CD4-positive, CD25-positive, alpha-beta regulatory T cell (primary cell): ENCODE data around the gene CPSF4. TPM values are rescaled to one million over a fixed set of nuclear protein-coding genes. Genes with fewer than 3 reads are reported as not detected.
A peak's percentile ranks its signal among the peaks of the same experiment; 100 is the strongest.

ENCODE experiments used
- ATAC-seq, 2 donors: fragments of 150-1000 bp; cut with Tn5 transposase; one replicate each; pipeline ENCODE4 v1.10.0; 2021; ENCODE audit warnings: low read depth in 2 of 2, moderate number of reproducible peaks in 2 of 2, moderate library complexity in 1 of 2
- DNase-seq, 3 donors: peaks; one replicate each; pipeline versions ENCODE4 v3.0.0 to v3.0.0-alpha.2; 2012 to 2022; ENCODE audit warnings: mixed read lengths in 1 of 3
- H3K27ac ChIP-seq: one replicate; pipeline ENCODE4 v1.7.0; 2013; ENCODE audit warnings: mild to moderate bottlenecking, low read length; ENCODE audit not compliant: insufficient read depth, poor library complexity, severe bottlenecking
- H3K27me3 ChIP-seq: one replicate; pipeline ENCODE4 v1.7.0; 2013; ENCODE audit warnings: low read length; ENCODE audit not compliant: control insufficient read depth, insufficient read depth
- H3K36me3 ChIP-seq: one replicate; pipeline ENCODE4 v1.7.0; 2013; ENCODE audit warnings: mild to moderate bottlenecking, low read length, moderate library complexity; ENCODE audit not compliant: control insufficient read depth, insufficient read depth
- H3K4me1 ChIP-seq: 2 replicates; pipeline ENCODE4 v1.7.0; 2013; ENCODE audit warnings: mild to moderate bottlenecking, low read length; ENCODE audit not compliant: insufficient read depth, control insufficient read depth, poor library complexity, severe bottlenecking
- H3K4me3 ChIP-seq: one replicate; pipeline ENCODE4 v1.7.0; 2013; ENCODE audit warnings: low read depth, mild to moderate bottlenecking, low read length, moderate library complexity
- H3K9me3 ChIP-seq, 2 experiments: 1 replicate in 1 of 2; 2 replicates in 1 of 2; pipeline ENCODE4 v1.7.0; 2013; ENCODE audit warnings: low read length in 2 of 2, mild to moderate bottlenecking in 1 of 2, moderate library complexity in 1 of 2; ENCODE audit not compliant: control insufficient read depth in 2 of 2
- H3K27ac Mint-ChIP-seq, 3 donors: one replicate each; pipeline ENCODE4 v1.8.0; 2020 to 2022; ENCODE audit warnings: mild to moderate bottlenecking in 3 of 3, mixed read lengths in 3 of 3, moderate library complexity in 2 of 3
- H3K27me3 Mint-ChIP-seq: one replicate; pipeline ENCODE4 v1.8.0; 2022; ENCODE audit warnings: mild to moderate bottlenecking, mixed read lengths
- H3K36me3 Mint-ChIP-seq: one replicate; pipeline ENCODE4 v1.8.0; 2020; ENCODE audit warnings: mixed read lengths
- H3K4me1 Mint-ChIP-seq, 4 donors: one replicate each; pipeline ENCODE4 v1.8.0; 2020 to 2022; ENCODE audit warnings: mixed read lengths in 4 of 4, mild to moderate bottlenecking in 1 of 4
- H3K4me3 Mint-ChIP-seq, 4 donors: one replicate each; pipeline ENCODE4 v1.8.0; 2020 to 2022; ENCODE audit warnings: mild to moderate bottlenecking in 4 of 4, mixed read lengths in 4 of 4, moderate library complexity in 3 of 4
- H3K9me3 Mint-ChIP-seq, 7 donors: one replicate each; pipeline ENCODE4 v1.8.0; 2020 to 2022; ENCODE audit warnings: mixed read lengths in 7 of 7, mild to moderate bottlenecking in 3 of 7, moderate library complexity in 2 of 7
- polyA plus RNA-seq, 4 donors: library from polyadenylated mRNA; unstranded; fragments of 300-500 nt; fragmentation: Illumina TruSeq; gene quantifications; one replicate each; pipeline ENCODE4 v1.2.3, GENCODE V29; 2021
- total RNA-seq: library from RNA; stranded (reverse); gene quantifications from one replicate; pipeline ENCODE4 v1.2.3, GENCODE V29; 2022

The CPSF4 gene
- total and polyA plus RNA-seq, 5 donors from 2014 or later = 19.4 to 43.7 (median 24.1) TPM

GRCh38 chr7:99478464-99479440 is 40.0 kb downstream of the CPSF4 start:
- H3K9me3 ChIP-seq = no peaks in the 10 kb centered on the region
- H3K4me1 Mint-ChIP-seq = peaks cover 5 to 42% (median 19%) of the 10 kb centered on the region in 4 donors
- H3K27me3 Mint-ChIP-seq = no peaks in the 10 kb centered on the region
- DNase-seq (no peak), ATAC-seq (no peak)
- H3K9me3 Mint-ChIP-seq = peaks cover 0 to 1% (median 0%) of the 10 kb centered on the region in 7 donors
- peak overlapping the region in 2 of 4 donors; percentile 52 to 67 for H3K4me3 Mint-ChIP-seq
- H3K4me3 ChIP-seq = no peak overlapping the region
- peak overlapping the region; percentile 52 to 81 (median 76) for H3K27ac Mint-ChIP-seq
- peaks cover 8% of the 10 kb centered on the region for H3K36me3 Mint-ChIP-seq
- H3K27ac ChIP-seq = no peak overlapping the region
- H3K36me3 ChIP-seq = peaks cover 5% of the 10 kb centered on the region
- H3K4me1 ChIP-seq = peaks cover 13% of the 10 kb centered on the region
- no peaks in the 10 kb centered on the region for H3K27me3 ChIP-seq

GRCh38 chr7:99485094-99485493 is 46.4 kb downstream of the CPSF4 start:
- H3K27ac Mint-ChIP-seq = peak overlapping the region in 2 of 3 donors; percentile 6 to 60
- peaks cover 18% of the 10 kb centered on the region for H3K36me3 ChIP-seq

GRCh38 chr7:99489235-99489634 is 50.5 kb downstream of the CPSF4 start:
- peaks cover under 1% of the 10 kb centered on the region for H3K27me3 Mint-ChIP-seq
- DNase-seq (no peak), ATAC-seq (no peak)
- Histone ChIP-seq H3K4me3 (no peak overlapping the region), H3K27me3 (no peaks in the 10 kb centered on the region), H3K9me3 (peaks cover 13 to 16% of the 10 kb centered on the region in 2 experiments), H3K4me1 (no peaks in the 10 kb centered on the region), H3K36me3 (peaks cover 29% of the 10 kb centered on the region), H3K27ac (no peak overlapping the region)
- H3K9me3 Mint-ChIP-seq = peaks cover 0 to 16% (median 3%) of the 10 kb centered on the region in 7 donors
- H3K4me1 Mint-ChIP-seq = peaks cover 4 to 14% (median 8%) of the 10 kb centered on the region in 4 donors
- H3K27ac Mint-ChIP-seq = no peak overlapping the region
- H3K36me3 Mint-ChIP-seq = peaks cover 45% of the 10 kb centered on the region
- no peak overlapping the region for H3K4me3 Mint-ChIP-seq

More at GRCh38 chr7:99485094-99485493, 46.4 kb downstream of the CPSF4 start:
- peaks cover 0 to 1% (median 0%) of the 10 kb centered on the region in 7 donors for H3K9me3 Mint-ChIP-seq
- no peak overlapping the region for H3K4me3 Mint-ChIP-seq
- Histone ChIP-seq H3K27ac (no peak overlapping the region), H3K4me1 (no peaks in the 10 kb centered on the region), H3K27me3 (no peaks in the 10 kb centered on the region), H3K4me3 (no peak overlapping the region), H3K9me3 (no peaks in the 10 kb centered on the region)
- no peak for DNase-seq
- no peak for ATAC-seq
- H3K4me1 Mint-ChIP-seq = peaks cover 0 to 9% (median 5%) of the 10 kb centered on the region in 4 donors
- peaks cover 23% of the 10 kb centered on the region for H3K36me3 Mint-ChIP-seq
- no peaks in the 10 kb centered on the region for H3K27me3 Mint-ChIP-seq

GRCh38 chr7:99490878-99491277 is 52.1 kb downstream of the CPSF4 start:
- H3K27ac Mint-ChIP-seq = no peak overlapping the region
- H3K4me1 Mint-ChIP-seq = peaks cover 4 to 12% (median 8%) of the 10 kb centered on the region in 4 donors
- Histone ChIP-seq H3K27ac (no peak overlapping the region), H3K4me1 (no peaks in the 10 kb centered on the region), H3K36me3 (peaks cover 41% of the 10 kb centered on the region), H3K4me3 (no peak overlapping the region), H3K27me3 (no peaks in the 10 kb centered on the region), H3K9me3 (peaks cover 17 to 22% of the 10 kb centered on the region in 2 experiments)
- peak overlapping the region in 1 of 4 donors; percentile 14 for H3K4me3 Mint-ChIP-seq
- H3K27me3 Mint-ChIP-seq = peaks cover 4% of the 10 kb centered on the region
- H3K36me3 Mint-ChIP-seq = peaks cover 40% of the 10 kb centered on the region
- no peak for ATAC-seq
- DNase-seq = no peak
- H3K9me3 Mint-ChIP-seq = peaks cover 0 to 18% (median 5%) of the 10 kb centered on the region in 7 donors

- H3K4me3 ChIP-seq = no peak overlapping the region
- H3K36me3 ChIP-seq = peaks cover 60% of the 10 kb centered on the region
- H3K9me3 Mint-ChIP-seq = peaks cover 0 to 18% (median 5%) of the 10 kb centered on the region in 7 donors
- DNase-seq = no peak
- H3K36me3 Mint-ChIP-seq = peaks cover 52% of the 10 kb centered on the region
- H3K4me3 Mint-ChIP-seq = peak overlapping the region in 1 of 4 donors; percentile 38
- H3K4me1 Mint-ChIP-seq = peaks cover 10 to 29% (median 16%) of the 10 kb centered on the region in 4 donors
- H3K9me3 ChIP-seq = peaks cover 17 to 22% of the 10 kb centered on the region in 2 experiments
- ATAC-seq = no peak
- H3K4me1 ChIP-seq = peaks cover 17% of the 10 kb centered on the region
- no peaks in the 10 kb centered on the region for H3K27me3 ChIP-seq
- H3K27ac ChIP-seq = no peak overlapping the region
- peaks cover 4% of the 10 kb centered on the region for H3K27me3 Mint-ChIP-seq
- no peak overlapping the region for H3K27ac Mint-ChIP-seq
These were observed 55.1 kb downstream of the CPSF4 start for GRCh38 chr7:99493823-99494222.

GRCh38 chr7:99497766-99498545 is 59.2 kb downstream of the CPSF4 start:
- peaks cover 4% of the 10 kb centered on the region for H3K27me3 Mint-ChIP-seq
- ATAC-seq (no peak), DNase-seq (no peak)
- peaks cover 0 to 15% (median 3%) of the 10 kb centered on the region in 7 donors for H3K9me3 Mint-ChIP-seq
- Histone ChIP-seq H3K4me1 (peaks cover 33% of the 10 kb centered on the region), H3K27ac (peak overlapping the region; percentile 98), H3K36me3 (peaks cover 52% of the 10 kb centered on the region), H3K9me3 (peaks cover 14 to 19% of the 10 kb centered on the region in 2 experiments), H3K4me3 (peak overlapping the region; percentile 90), H3K27me3 (no peaks in the 10 kb centered on the region)
- H3K27ac Mint-ChIP-seq = peak overlapping the region; percentile 38 to 99 (median 77)
- H3K36me3 Mint-ChIP-seq = peaks cover 37% of the 10 kb centered on the region
- H3K4me3 Mint-ChIP-seq = peak overlapping the region; percentile 96 to 100 (median 98)
- H3K4me1 Mint-ChIP-seq = peaks cover 6 to 40% (median 21%) of the 10 kb centered on the region in 4 donors

GRCh38 chr7:99498546-99498944 is 59.8 kb downstream of the CPSF4 start:
- Mint-ChIP-seq H3K4me3 (peak overlapping the region; percentile 96 to 100 (median 98)), H3K9me3 (peaks cover 0 to 9% (median 2%) of the 10 kb centered on the region in 7 donors), H3K27ac (peak overlapping the region; percentile 77 to 99 (median 97)), H3K4me1 (peaks cover 6 to 39% (median 20%) of the 10 kb centered on the region in 4 donors), H3K27me3 (peaks cover 4% of the 10 kb centered on the region), H3K36me3 (peaks cover 31% of the 10 kb centered on the region)
- Histone ChIP-seq H3K4me1 (peaks cover 33% of the 10 kb centered on the region), H3K9me3 (peaks cover 10 to 13% of the 10 kb centered on the region in 2 experiments), H3K4me3 (peak overlapping the region; percentile 90), H3K27ac (peak overlapping the region; percentile 98), H3K36me3 (peaks cover 46% of the 10 kb centered on the region), H3K27me3 (no peaks in the 10 kb centered on the region)
- DNase-seq = no peak
- no peak for ATAC-seq
